Fibroblast of gingiva (primary cell): Measurements from ENCODE around the gene ATP8B1.
"Not testable (repeated sequence)": the region's sequence is repeated elsewhere in the genome, so short reads cannot be mapped to it uniquely, and the experiment has no call there.

Experiments used
- DNase-seq: peaks from one replicate; pipeline ENCODE4 v3.0.0-alpha.2; 2011; ENCODE audit warnings: low read depth

Gene ATP8B1

DNA sequence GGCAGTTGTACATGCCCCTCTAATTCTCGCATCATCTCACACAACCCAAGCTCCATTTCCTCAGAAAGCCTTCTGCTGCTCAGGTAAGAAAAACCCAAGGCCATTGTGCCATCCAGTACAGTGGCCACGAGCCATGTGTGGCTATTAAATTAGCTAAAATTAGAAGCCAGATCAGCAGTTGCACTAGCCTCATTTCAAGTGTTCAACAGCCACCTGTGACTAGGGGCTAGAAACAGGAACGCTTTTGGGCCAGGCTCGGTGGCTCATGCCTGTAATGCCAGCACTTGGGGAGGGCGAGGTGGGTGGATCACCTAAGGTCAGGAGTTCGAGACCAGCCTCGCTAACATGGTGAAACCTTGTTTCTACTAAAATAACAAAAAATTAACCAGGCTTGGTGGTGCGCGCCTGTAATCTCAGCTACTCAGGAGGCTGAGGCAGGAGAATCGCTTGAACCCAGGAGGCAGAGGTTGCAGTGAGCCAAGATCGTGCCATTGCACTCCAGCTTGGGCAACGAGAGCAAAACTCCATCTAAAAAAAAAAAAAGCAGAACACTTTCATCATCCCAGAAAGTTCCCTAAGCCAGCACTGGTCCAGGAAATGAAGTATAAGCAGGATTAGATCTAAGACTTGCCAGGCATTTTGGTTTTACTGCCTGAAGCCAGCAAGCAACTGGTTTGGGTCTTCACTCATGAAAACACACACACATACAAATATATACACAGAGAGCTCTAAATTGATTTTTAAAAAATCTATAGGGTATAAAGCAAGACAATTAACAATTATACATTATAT lies 35.7 kb downstream of the ATP8B1 start:
- DNase-seq, result peak; percentile 31

DNA sequence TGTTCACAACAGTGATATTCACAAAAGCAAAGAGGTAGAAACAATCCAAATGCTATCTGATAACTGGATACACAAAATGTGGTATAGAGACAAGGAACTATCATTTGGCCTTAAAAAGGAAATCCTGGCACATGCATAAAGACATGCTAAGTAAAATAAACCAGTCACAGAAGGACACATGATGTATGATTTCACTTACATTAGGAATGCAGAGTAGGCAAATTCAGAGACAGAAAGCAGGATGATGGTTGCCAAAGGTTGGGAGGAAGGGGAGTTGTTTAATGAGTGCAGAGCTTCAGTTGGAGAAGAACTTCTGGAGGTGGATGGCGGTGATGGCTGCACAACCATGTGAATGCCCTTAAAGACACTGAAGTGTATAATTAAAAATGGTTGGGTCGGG lies 38.1 kb downstream of the ATP8B1 start:
- DNase-seq, result no peak

DNA sequence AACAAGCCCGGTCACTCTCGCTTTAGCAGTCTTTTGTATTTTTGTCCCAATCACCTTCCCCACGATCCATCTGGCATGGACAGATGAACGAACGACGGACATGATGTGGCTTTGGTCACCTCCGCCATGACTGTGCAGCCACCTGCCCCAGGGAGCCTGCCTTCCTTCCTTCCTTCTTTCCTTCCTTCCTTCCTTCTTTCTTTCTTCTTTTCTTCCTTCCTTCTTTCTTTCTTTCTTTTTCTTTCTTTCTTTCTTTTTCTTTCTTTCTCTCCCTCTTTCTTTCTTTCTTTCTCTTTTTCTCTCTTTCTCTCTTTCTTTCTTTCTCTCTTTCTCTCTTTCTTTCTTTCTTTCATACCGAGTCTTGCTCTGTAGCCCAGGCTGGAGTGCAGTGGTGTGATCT lies 39.0 kb downstream of the ATP8B1 start:
- no peak for DNase-seq

DNA sequence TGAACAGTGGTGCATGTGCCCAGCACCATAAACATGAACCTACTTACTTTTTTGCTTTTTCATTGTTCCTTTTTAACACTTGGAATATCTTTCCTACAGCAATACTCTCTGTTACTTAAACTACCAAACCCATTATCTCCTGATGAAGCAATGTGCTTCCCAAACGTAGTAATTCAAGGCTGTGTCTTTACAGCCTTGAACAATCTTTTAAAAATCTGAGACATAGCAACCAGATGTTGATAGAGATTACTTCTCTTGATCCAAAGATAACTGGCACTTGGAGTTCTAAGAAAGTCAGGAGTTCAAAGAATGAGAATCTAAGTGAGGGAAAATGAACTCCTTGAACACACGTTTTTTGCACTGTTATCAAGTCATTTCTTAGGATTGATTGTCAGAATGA lies 40.4 kb downstream of the ATP8B1 start:
- DNase-seq, result no peak

GRCh38 chr18:57759650-57760049 lies 43.5 kb downstream of the ATP8B1 start:
- DNase-seq, result peak; percentile 30

- DNase-seq, result no peak
These were observed 47.5 kb downstream of the ATP8B1 start for GRCh38 chr18:57755473-57756067.

DNA sequence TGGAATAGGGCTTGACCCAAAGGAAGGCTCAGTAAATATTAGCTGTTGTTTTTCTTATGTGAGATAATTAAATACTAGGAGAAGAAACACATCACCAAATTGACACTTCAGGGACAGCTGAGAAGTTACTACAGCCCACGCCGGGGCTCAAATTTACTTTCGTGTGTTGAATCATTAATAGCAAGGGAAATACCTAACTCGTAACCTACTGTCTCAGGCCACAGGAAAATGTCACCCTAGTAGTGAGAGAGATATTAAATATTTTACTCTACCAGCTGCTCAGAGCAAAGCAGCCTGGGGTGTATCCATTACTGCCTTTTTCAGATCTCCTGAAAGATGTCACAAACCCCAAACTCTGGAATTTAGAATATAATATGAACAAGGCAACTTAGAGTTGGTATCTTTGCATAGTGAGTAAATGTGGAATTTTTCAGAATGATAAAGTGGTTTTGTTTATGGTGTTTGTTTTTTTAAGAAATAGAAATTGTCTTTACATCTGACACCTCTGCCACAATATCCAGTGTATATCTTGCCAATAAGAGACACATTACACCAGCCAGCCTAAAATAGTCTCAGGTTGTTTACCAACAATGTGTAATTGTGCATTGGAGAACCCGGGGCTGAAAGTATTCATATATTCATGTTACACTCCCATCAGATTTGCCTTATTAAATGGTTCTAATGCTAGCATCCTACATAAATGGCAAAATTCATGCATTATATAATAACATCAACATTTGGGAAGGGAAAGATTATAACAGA lies 48.4 kb downstream of the ATP8B1 start:
- no peak for DNase-seq

- no peak for DNase-seq
These were observed 50.1 kb downstream of the ATP8B1 start for GRCh38 chr18:57753063-57753462.

DNA sequence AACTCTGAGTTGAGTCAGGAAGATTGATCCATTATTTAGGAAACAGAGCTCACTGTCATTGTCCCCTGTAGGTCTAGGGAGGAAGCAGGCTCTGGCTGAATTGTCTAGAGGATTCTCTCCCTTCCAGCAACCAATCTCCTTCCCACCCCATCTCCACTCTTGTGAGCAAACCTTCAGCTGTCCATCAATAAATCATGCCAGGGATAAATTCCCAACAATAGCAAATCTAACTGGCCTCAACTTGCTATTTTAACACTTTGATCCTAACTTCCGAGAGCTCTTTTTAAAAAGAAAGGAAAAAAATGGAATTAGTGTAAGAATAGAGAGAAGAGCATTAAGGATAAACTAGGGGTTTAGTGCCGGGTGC lies 53.5 kb downstream of the ATP8B1 start:
- DNase-seq, result no peak

- no peak for DNase-seq
These were observed 54.1 kb downstream of the ATP8B1 start for GRCh38 chr18:57748770-57749603.

- DNase-seq, result no peak
These were observed 55.1 kb downstream of the ATP8B1 start for GRCh38 chr18:57747809-57748680.

GRCh38 chr18:57744211-57744694 lies 58.9 kb downstream of the ATP8B1 start:
- peak; percentile 39 for DNase-seq

DNA sequence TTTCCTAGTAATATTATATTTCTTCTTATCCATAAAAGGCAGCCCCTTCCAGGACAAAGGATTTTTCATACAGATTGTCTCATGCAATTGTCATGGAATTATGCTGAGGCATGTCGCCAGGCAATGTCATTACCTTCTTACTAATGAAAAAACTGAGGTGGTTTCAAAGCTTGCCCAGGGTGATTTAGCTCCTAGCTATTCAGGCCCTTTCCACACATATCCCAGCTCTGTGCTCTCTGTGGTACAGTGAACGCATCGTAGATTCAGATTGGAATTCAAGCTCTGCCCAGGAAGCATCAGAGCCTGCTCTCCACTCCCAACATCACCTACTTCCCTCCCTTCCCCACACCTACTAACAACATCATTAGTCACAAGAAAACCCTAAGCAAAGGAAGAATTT lies 60.1 kb downstream of the ATP8B1 start:
- DNase-seq, result peak; percentile 48

DNA sequence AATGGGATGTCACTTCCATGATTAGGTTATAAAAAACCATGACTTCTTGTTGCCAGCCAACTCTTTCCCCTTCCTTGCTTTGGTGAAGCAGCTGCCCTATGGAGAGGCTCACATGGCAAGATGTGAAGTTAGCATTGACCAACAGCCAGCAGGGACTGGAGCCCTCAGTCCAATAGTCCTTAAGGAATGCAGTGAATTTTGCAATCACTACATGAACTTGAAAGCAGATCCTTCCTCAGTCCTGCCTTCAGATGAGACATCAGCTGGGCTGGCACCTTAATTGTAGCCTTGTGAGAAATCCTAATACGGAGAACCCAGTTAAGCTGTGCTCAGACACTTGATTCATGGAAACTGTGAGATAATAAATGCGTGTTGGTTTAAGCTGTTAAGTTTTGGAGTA lies 61.8 kb downstream of the ATP8B1 start:
- DNase-seq, result peak; percentile 40

- no peak for DNase-seq
These were observed 65.0 kb downstream of the ATP8B1 start for GRCh38 chr18:57738078-57738477.

DNA sequence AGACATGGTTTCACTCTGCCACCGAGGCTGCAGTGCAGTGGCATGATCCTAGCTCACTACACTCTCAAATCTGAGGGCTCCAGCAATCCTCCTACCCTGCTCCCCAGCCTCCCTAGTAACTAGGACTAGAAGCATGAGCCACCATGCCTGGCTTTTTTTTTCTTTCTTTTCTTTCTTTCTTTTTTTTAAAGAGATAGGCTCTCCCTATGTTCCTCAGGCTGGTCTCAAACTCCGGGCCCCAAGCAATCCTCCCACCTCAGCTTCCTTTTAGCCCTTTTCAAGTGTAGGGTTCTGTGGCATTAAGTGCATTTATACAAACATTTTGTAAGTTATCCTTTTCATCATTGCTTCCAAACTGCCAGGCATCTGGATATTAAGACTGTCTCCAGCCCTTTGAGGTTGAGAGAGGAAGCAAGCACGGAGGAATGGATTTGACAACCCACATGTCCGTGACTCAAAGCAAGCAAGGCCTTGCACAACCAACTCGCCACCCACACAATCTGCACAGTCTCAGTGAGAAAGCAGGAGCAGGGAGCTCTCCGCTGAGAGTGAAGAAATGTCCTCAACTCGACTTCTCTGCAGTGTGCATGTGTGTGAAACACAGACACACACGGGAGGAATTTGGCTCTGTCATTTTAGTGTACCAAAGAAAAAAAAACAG lies 65.6 kb downstream of the ATP8B1 start:
- peak; percentile 97 for DNase-seq

GRCh38 chr18:57735042-57735441 lies 68.1 kb downstream of the ATP8B1 start:
- not testable (repeated sequence) for DNase-seq

DNA sequence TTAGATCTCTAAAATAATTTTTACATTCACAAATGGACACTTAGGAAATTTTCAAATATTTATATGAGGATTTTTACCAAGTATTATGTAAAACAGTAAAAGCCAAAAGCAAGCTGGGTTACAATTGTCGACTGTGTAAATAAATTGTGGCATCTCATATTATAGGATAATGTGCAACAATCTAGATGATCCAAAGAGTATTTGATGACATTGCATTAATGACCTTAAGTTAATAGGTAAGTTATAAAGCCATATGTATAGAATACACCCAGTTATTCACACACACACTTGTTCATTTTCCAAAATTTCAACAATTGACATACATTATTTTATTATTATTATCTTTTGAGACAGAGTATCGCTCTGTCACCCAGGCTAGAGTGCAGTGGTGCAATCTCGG lies 69.3 kb downstream of the ATP8B1 start:
- DNase-seq, result no peak

GRCh38 chr18:57730146-57730545 lies 73.0 kb downstream of the ATP8B1 start:
- no peak for DNase-seq

DNA sequence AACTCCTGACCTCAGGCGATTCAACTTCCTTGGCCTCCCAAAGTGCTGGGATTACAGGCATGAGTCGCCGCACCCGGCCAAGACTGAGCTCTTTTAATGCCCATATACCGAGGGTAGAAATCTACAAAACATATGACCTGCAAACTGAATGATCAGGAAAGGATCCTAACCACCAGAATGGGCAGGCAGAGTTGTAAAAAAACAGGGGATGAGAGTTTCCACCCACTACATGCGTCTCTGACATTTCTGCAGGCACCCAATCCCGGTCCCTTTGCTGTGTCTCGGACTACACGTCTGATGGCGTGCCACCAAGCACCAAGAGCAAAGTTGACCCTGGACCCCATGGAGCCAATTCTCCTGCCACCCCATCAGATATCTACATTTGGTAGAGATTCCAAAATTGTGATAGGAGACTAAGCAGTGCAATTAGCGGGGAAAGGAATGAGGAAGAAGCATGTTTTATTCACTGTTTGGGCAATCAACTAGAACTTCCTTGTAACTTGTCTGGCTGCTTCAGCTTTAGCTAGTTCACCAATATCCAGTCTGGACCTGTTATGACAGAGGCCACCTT lies 74.1 kb downstream of the ATP8B1 start:
- no peak for DNase-seq
